ENCODE data around the gene TRPM2.
A peak's percentile ranks its signal among the peaks of the same experiment; 100 is the strongest.

DNA sequence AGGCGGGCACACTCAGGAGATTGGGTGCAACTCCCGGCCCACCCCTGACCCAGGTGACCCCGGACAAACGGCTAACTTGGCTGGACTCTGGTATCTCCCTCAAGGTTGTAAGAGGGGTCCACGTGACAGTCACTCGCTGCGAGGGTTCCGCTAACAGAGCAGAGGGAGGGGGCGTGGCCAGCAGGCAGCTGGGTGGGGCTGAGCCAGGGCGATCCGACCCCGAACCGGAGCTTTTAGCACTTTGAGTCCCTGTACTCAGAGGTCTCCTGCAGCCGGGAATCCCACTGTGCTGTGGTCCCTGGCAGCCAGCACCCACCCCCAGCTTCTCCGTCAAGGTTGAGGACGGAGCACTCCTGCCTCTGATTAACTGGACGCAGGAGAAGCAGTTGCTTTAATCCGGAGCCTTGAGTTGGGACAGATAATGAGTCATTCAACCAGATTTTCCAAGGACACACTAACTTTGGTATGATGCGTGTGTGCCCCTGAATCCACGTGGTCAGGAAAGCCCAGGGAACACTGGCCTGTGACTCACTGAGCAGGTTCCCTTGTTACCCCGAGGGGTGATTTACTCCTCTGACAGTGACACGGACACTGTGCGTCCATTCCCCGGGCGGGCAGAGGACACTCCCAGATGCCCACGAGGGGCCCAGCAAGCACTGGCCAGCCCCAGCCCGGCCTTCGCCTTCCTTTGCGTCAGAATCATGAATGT lies 16.8 kb downstream of the TRPM2 start:
- TF ChIP-seq EP300 (IDR thresholded peaks at IDR 0.05; ENCODE audit: low read depth in 2 of 2, low read length in 2 of 2) (peak in 1 of 2 experiments; percentile 19; a peak in 1 of 4 replicates), EP300 (CRISPR knock-in tag; IDR thresholded peaks at IDR 0.05; ENCODE audit: borderline replicate concordance) (no peak; the same call in 1 of the 2 replicates), TOE1 (CRISPR knock-in tag; IDR thresholded peaks at IDR 0.05) (no peak)
- TF ChIP-seq, protein P1, sequence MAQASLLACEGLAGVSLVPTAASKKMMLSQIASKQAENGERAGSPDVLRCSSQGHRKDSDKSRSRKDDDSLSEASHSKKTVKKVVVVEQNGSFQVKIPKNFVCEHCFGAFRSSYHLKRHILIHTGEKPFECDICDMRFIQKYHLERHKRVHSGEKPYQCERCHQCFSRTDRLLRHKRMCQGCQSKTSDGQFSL (CRISPR knock-in tag; IDR thresholded peaks at IDR 0.05) = no peak
- TF ChIP-seq, protein P2, sequence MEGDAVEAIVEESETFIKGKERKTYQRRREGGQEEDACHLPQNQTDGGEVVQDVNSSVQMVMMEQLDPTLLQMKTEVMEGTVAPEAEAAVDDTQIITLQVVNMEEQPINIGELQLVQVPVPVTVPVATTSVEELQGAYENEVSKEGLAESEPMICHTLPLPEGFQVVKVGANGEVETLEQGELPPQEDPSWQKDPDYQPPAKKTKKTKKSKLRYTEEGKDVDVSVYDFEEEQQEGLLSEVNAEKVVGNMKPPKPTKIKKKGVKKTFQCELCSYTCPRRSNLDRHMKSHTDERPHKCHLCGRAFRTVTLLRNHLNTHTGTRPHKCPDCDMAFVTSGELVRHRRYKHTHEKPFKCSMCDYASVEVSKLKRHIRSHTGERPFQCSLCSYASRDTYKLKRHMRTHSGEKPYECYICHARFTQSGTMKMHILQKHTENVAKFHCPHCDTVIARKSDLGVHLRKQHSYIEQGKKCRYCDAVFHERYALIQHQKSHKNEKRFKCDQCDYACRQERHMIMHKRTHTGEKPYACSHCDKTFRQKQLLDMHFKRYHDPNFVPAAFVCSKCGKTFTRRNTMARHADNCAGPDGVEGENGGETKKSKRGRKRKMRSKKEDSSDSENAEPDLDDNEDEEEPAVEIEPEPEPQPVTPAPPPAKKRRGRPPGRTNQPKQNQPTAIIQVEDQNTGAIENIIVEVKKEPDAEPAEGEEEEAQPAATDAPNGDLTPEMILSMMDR (CRISPR knock-in tag; IDR thresholded peaks at IDR 0.05) = 0 out of 2 replicates have a peak, but pooled peaks have one; percentile 3

Measured in HepG2 (cell line).